Hindlimb muscle (tissue), 1 donor: Measurements from ENCODE around the gene OTOS. TPM values are rescaled to one million over a fixed set of nuclear protein-coding genes. Genes with fewer than 3 reads are reported as not detected.

Experiments
- DNase-seq: peaks from one replicate; pipeline ENCODE4 v3.0.0-alpha.2; 2013
- polyA plus RNA-seq: library from polyadenylated mRNA; unstranded; fragments of 120-200 nt; gene quantifications from one replicate; pipeline ENCODE4 v1.2.1, GENCODE V29; 2013; ENCODE audit not compliant: insufficient read length

OTOS gene
- polyA plus RNA-seq, 1 donor, result not detected

GRCh38 chr2:240111253-240111652 lies 29.2 kb downstream of the OTOS start:
- DNase-seq, result no peak

- no peak for DNase-seq
Measured at GRCh38 chr2:240109386-240109785, 31.1 kb downstream of the OTOS start.

GRCh38 chr2:240107477-240107796 lies 33.0 kb downstream of the OTOS start:
- no peak for DNase-seq

GRCh38 chr2:240106765-240107476 lies 33.5 kb downstream of the OTOS start:
- no peak for DNase-seq

- no peak for DNase-seq
Measured at GRCh38 chr2:240105982-240106381, 34.5 kb downstream of the OTOS start.

- no peak for DNase-seq
Measured at GRCh38 chr2:240103136-240103535, 37.3 kb downstream of the OTOS start.

- DNase-seq, result no peak
Measured at GRCh38 chr2:240098349-240098748, 42.1 kb downstream of the OTOS start.

- DNase-seq, result no peak
Measured at GRCh38 chr2:240095556-240096523, 44.6 kb downstream of the OTOS start.

- no peak for DNase-seq
Measured at GRCh38 chr2:240089306-240089705, 51.2 kb downstream of the OTOS start.

Other genes with a start within 250 kb of the OTOS start
- 108 TPM for gene NDUFA10, start 115.3 kb downstream of the OTOS start, polyA plus RNA-seq
- not detected for gene OR6B2, start 110.2 kb downstream of the OTOS start, polyA plus RNA-seq
- not detected for gene OR6B3, start 87.1 kb downstream of the OTOS start, polyA plus RNA-seq
- 92.4 TPM for gene COPS9, start 4.4 kb downstream of the OTOS start, polyA plus RNA-seq